ENCODE data around the gene KLF6.

Gene KLF6

DNA sequence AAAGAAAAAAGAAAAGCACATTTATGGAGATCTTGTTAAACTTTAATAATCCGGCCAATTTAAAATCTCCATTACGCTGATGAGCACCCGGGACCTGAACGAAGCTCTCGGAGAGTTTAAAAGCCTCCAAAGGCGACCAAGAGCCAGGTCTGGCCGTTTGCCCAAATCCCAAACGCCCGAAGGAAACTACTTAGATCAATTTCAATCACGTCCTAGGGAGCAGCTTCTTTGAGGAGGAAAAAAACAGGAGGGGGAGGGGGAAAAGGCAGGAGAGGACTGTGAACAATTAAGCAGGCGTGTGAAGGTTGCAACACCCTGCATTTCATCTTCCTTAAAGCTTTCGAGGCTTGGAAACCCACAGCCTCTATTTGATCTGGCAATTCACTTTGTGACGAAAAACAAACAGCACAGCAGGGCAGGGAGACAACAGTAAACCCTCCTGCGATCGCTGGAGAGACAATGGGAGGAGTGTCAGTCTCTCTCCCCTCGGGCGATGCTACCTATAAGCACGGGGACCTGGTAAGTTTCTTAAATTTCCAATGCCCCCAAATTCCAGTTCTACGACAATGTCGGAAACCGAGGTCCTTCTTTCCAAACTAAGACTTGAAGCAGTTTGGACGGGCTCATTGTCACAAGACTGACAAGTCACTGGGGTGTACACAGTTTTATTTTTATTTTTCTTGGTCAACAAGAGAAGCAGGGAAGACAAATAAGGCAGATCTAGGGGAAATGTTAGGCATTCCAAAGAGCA lies 1.2 kb downstream of the KLF6 start:
- DNase-seq (ENCODE audit: low read depth): peak; percentile 51
- peak overlapping the region; percentile 81 for H3K4me3 ChIP-seq (ENCODE audit: low read depth, low read length)
- TF ChIP-seq, protein P1, sequence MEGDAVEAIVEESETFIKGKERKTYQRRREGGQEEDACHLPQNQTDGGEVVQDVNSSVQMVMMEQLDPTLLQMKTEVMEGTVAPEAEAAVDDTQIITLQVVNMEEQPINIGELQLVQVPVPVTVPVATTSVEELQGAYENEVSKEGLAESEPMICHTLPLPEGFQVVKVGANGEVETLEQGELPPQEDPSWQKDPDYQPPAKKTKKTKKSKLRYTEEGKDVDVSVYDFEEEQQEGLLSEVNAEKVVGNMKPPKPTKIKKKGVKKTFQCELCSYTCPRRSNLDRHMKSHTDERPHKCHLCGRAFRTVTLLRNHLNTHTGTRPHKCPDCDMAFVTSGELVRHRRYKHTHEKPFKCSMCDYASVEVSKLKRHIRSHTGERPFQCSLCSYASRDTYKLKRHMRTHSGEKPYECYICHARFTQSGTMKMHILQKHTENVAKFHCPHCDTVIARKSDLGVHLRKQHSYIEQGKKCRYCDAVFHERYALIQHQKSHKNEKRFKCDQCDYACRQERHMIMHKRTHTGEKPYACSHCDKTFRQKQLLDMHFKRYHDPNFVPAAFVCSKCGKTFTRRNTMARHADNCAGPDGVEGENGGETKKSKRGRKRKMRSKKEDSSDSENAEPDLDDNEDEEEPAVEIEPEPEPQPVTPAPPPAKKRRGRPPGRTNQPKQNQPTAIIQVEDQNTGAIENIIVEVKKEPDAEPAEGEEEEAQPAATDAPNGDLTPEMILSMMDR (IDR thresholded peaks at IDR 0.05; ENCODE audit: insufficient read depth, low read depth, low read length, missing control alignments): no peak

DNA sequence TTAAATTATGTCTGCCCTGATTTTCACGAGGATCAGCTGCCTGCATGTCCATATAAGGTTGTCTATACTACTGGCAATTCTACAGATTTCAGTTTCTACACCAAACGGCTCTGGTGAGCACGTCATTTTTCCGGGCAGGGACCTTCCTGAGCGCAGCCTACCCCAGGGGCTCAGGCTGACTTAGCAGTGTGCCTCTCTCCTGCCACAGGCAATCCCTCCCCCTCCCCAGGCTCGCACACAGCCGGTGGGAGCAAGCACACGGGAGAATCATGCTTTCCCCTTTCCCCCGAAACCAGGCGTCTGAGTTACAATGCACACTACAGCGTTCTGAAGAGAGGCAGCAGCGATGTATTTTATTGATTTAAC lies 1.7 kb downstream of the KLF6 start:
- TF ChIP-seq, protein P1 (IDR thresholded peaks at IDR 0.05; ENCODE audit: insufficient read depth, low read depth, low read length, missing control alignments): no peak
- H3K4me3 ChIP-seq (ENCODE audit: low read depth, low read length): peak overlapping the region; percentile 81
- DNase-seq (ENCODE audit: low read depth): peak; percentile 92

DNA sequence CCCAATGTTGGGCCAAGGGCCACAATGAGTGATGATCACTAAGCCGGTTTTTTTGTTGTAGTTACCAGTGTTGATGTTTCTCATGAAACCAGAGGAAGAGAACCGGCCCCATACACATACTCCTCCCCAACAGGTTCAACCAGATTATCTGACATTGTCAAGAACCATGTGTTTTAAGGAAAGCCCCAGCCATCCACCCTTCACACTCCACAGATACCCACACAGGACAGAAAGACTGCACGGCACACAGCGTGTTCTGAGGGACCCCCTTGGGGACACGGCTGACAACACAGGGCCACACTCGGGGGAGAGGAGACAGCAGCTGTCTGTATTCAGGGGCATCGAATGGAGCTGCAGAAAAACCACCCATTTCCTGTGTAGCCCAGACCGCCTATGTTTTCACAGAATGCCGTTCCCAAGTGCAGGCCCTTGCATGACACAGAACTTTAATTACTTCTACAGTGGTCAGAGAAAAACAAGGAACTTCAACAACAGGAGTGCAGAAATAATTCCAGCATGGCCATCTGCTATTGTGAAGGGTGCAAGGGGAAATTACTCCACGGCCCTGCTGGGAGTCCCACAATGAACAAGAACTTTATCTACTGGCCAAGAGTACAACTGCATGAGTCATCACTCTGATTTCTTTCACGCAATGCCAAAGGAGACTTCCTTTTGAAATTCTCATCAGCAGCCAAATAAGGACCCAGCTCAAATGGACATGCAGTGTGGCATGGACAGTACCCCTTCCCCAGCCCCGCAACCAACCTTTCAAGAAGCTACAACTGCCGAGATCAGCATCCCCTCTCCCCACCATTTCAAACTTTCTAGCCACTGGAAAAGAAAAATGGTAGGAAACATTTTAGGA lies 2.3 kb downstream of the KLF6 start:
- TF ChIP-seq, protein P1 (IDR thresholded peaks at IDR 0.05; ENCODE audit: insufficient read depth, low read depth, low read length, missing control alignments): no peak
- H3K4me3 ChIP-seq (ENCODE audit: low read depth, low read length): peak overlapping the region; percentile 81
- DNase-seq (ENCODE audit: low read depth): peak; percentile 80

DNA sequence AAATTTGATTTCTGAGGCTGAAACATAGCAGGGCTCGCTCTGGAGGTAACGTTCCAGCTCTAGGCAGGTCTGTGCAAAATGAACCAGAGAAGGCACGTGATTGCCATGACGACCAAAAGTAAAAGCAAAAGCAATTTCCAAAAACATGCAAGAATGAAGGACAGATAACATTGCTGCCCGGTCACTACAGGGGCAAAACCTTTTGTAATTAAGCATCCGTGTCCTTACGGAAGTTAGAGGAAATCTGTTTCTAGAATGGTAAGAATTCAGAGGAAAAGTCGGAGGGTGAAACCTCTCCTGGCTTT lies 2.9 kb downstream of the KLF6 start:
- peak overlapping the region; percentile 81 for H3K4me3 ChIP-seq (ENCODE audit: low read depth, low read length)
- DNase-seq (ENCODE audit: low read depth): peak; percentile 70
- TF ChIP-seq, protein P1 (IDR thresholded peaks at IDR 0.05; ENCODE audit: insufficient read depth, low read depth, low read length, missing control alignments): no peak

DNA sequence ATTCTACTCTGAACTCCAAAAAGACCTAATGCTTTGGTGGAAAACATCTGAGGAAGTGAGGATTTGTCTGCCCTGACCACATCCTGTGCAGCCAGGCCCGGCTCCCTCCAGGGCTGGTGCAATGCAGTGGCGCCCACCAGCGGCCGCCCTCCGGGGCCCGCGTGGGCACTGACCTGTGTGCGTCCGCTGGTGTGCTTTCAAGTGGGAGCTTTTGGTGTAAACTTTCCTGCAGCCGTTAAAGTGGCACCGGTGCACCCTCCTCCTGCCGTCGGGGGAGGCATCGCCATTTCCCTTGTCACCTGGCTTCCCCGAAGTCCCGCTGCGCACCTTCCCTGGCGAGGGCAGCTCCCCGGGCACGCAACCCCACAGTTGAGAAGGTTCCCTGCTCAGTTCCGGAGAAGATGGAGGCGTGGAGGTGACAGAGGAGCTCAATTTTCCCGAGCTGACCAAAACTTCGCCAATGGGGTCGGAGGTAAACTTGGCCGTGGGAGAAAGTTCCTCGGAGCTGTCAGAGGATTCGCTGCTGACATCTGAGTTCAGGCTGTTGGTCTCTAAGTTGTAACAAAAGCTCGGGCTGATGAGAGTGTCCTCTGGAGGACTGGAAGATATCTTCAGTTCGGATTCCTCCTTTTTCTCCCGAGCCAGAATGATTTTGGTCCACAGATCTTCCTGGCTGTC lies 3.4 kb downstream of the KLF6 start:
- H3K4me3 ChIP-seq (ENCODE audit: low read depth, low read length): peak overlapping the region; percentile 81
- TF ChIP-seq, protein P1 (IDR thresholded peaks at IDR 0.05; ENCODE audit: insufficient read depth, low read depth, low read length, missing control alignments): peak; percentile 76
- peak; percentile 70 for DNase-seq (ENCODE audit: low read depth)

DNA sequence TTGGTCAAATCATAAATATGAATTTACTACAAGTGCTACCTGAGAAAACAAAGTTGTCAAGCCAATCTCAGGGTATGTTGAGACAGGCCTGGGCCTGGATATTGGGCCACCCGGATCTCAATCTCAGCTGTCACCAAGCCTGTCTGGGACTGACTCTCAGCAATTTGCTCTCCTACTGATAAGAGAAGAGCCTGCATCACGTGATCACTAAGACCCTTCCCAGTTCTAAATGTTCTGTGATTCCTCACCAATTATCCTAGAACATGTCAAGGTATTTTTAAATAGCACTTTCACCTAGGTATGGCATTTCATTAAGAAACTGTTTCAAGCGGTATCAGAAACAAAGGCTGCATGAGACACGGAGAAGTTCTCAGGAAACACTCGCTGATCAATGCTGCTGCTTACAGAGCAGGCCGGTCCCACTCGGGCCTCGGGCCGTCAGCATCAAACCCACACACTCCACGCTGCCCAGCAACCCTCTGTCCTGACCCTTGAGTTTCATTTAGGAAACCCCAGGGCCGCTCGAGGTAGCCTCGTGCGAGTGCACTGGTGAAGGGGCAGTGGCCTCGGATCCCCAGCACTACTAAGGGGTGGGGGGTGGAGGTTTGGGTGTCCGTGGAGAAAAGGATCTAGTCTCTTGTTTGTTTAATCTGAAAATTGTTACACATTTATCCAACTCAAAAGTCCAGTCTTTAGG lies 4.1 kb downstream of the KLF6 start:
- TF ChIP-seq, protein P1 (IDR thresholded peaks at IDR 0.05; ENCODE audit: insufficient read depth, low read depth, low read length, missing control alignments): no peak
- DNase-seq (ENCODE audit: low read depth): no peak
- peak overlapping the region; percentile 81 for H3K4me3 ChIP-seq (ENCODE audit: low read depth, low read length)

Measured in GM12865 (cell line).